ENCODE measurements around the gene CDRT4. TPM values are rescaled to one million over a fixed set of nuclear protein-coding genes. Genes with fewer than 3 reads are reported as not detected.

CDRT4 gene
- total RNA-seq, 2 experiments from 2014 or later = 3.6 to 3.7 TPM

GRCh38 chr17:15418781-15419180, 48.6 kb downstream of the CDRT4 start:
- Mint-ChIP-seq H3K36me3 (ENCODE audit: low read depth) (no peaks in the 10 kb centered on the region), H3K4me3 (no peak overlapping the region), H3K9me3 (no peaks in the 10 kb centered on the region), H3K27me3 (no peaks in the 10 kb centered on the region), H3K4me1 (ENCODE audit: low read depth) (no peaks in the 10 kb centered on the region), H3K27ac (no peak overlapping the region)
- DNase-seq = no peak
- ChIA-PET CTCF (interaction anchor here (0.7 kb wide), 1 partner anchor 18 kb away, joined by 3 read pairs; no protein-coding TSS in a partner anchor), POLR2A (no interaction called here)
- no peak for ATAC-seq
- intact Hi-C loops (cut with micrococcal nuclease) = no loop called here
- no peak for TF ChIP-seq CTCF (IDR thresholded peaks at IDR 0.05)

- ChIA-PET POLR2A (no interaction called here), CTCF (no interaction called here)
- H3K4me1 Mint-ChIP-seq (ENCODE audit: low read depth) = no peaks in the 10 kb centered on the region
- H3K27ac Mint-ChIP-seq = no peak overlapping the region
- H3K9me3 Mint-ChIP-seq = no peaks in the 10 kb centered on the region
- ATAC-seq (no peak), DNase-seq (no peak)
- intact Hi-C loops (cut with micrococcal nuclease) = no loop called here
- H3K4me3 Mint-ChIP-seq = no peak overlapping the region
- H3K27me3 Mint-ChIP-seq = no peaks in the 10 kb centered on the region
- H3K36me3 Mint-ChIP-seq (ENCODE audit: low read depth) = no peaks in the 10 kb centered on the region
- TF ChIP-seq CTCF (IDR thresholded peaks at IDR 0.05) = no peak
These were observed 52.7 kb downstream of the CDRT4 start for GRCh38 chr17:15414532-15415306.

GRCh38 chr17:15413101-15413771, 54.2 kb downstream of the CDRT4 start:
- ATAC-seq = no peak
- ChIA-PET CTCF (no interaction called here), POLR2A (no interaction called here)
- intact Hi-C loops (cut with micrococcal nuclease) = no loop called here
- H3K4me3 Mint-ChIP-seq = no peak overlapping the region
- H3K4me1 Mint-ChIP-seq (ENCODE audit: low read depth) = no peaks in the 10 kb centered on the region
- TF ChIP-seq CTCF (IDR thresholded peaks at IDR 0.05) = no peak
- no peaks in the 10 kb centered on the region for H3K9me3 Mint-ChIP-seq
- H3K27me3 Mint-ChIP-seq = no peaks in the 10 kb centered on the region
- DNase-seq = no peak
- no peak overlapping the region for H3K27ac Mint-ChIP-seq
- no peaks in the 10 kb centered on the region for H3K36me3 Mint-ChIP-seq (ENCODE audit: low read depth)

GRCh38 chr17:15412606-15413005, 54.8 kb downstream of the CDRT4 start:
- ATAC-seq (no peak), DNase-seq (no peak)
- no peaks in the 10 kb centered on the region for H3K36me3 Mint-ChIP-seq (ENCODE audit: low read depth)
- no peak overlapping the region for H3K27ac Mint-ChIP-seq
- H3K27me3 Mint-ChIP-seq = no peaks in the 10 kb centered on the region
- intact Hi-C loops (cut with micrococcal nuclease) = no loop called here
- no peaks in the 10 kb centered on the region for H3K9me3 Mint-ChIP-seq
- ChIA-PET CTCF (no interaction called here), POLR2A (no interaction called here)
- no peaks in the 10 kb centered on the region for H3K4me1 Mint-ChIP-seq (ENCODE audit: low read depth)
- H3K4me3 Mint-ChIP-seq = no peak overlapping the region
- TF ChIP-seq CTCF (IDR thresholded peaks at IDR 0.05) = no peak
